ENCODE results near the gene CNTNAP2. TPM values are rescaled to one million over a fixed set of nuclear protein-coding genes. Genes with fewer than 3 reads are reported as not detected.

CNTNAP2 gene
- total and polyA plus RNA-seq, 4 donors, result 0.14 to 2.3 (median 1.1) TPM

GRCh38 chr7:147300293-147300692, 1183.7 kb downstream of the CNTNAP2 start:
- Histone ChIP-seq H3K9ac (ENCODE audit: low read depth in 1 of 2, low read length in 2 of 2) (no peak overlapping the region), H3K4me1 (ENCODE audit: control insufficient read depth in 4 of 4, insufficient read depth in 4 of 4, low read length in 3 of 4) (no peaks in the 10 kb centered on the region), H3K9me3 (ENCODE audit: control insufficient read depth in 4 of 4, low read length in 3 of 4) (no peaks in the 10 kb centered on the region), H3K27me3 (ENCODE audit: control insufficient read depth in 4 of 4, insufficient read depth in 4 of 4, low read length in 3 of 4) (no peaks in the 10 kb centered on the region), H3K4me3 (ENCODE audit: low read depth in 1 of 3, low read length in 3 of 3) (no peak overlapping the region), H3K27ac (ENCODE audit: low read depth in 1 of 2, low read length in 2 of 2) (no peak overlapping the region), H3K36me3 (ENCODE audit: control insufficient read depth in 4 of 4, insufficient read depth in 3 of 4, low read depth in 1 of 4, low read length in 3 of 4) (no peaks in the 10 kb centered on the region)
- 70% methylated on average over 1 of the region's 1 CpG for WGBS
- TF ChIP-seq FOXA2 (IDR thresholded peaks at IDR 0.05), result no peak
- TF ChIP-seq, protein P1, sequence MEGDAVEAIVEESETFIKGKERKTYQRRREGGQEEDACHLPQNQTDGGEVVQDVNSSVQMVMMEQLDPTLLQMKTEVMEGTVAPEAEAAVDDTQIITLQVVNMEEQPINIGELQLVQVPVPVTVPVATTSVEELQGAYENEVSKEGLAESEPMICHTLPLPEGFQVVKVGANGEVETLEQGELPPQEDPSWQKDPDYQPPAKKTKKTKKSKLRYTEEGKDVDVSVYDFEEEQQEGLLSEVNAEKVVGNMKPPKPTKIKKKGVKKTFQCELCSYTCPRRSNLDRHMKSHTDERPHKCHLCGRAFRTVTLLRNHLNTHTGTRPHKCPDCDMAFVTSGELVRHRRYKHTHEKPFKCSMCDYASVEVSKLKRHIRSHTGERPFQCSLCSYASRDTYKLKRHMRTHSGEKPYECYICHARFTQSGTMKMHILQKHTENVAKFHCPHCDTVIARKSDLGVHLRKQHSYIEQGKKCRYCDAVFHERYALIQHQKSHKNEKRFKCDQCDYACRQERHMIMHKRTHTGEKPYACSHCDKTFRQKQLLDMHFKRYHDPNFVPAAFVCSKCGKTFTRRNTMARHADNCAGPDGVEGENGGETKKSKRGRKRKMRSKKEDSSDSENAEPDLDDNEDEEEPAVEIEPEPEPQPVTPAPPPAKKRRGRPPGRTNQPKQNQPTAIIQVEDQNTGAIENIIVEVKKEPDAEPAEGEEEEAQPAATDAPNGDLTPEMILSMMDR (IDR thresholded peaks at IDR 0.05; ENCODE audit: low read depth, low read length, missing input control), result no peak
- no peak for TF ChIP-seq HNF4A (conservative IDR thresholded peaks at IDR 0.05)
- TF ChIP-seq FOXA1 (IDR thresholded peaks at IDR 0.05), result no peak
- TF ChIP-seq TAF1 (conservative IDR thresholded peaks at IDR 0.05), result no peak
- TF ChIP-seq, protein P2, sequence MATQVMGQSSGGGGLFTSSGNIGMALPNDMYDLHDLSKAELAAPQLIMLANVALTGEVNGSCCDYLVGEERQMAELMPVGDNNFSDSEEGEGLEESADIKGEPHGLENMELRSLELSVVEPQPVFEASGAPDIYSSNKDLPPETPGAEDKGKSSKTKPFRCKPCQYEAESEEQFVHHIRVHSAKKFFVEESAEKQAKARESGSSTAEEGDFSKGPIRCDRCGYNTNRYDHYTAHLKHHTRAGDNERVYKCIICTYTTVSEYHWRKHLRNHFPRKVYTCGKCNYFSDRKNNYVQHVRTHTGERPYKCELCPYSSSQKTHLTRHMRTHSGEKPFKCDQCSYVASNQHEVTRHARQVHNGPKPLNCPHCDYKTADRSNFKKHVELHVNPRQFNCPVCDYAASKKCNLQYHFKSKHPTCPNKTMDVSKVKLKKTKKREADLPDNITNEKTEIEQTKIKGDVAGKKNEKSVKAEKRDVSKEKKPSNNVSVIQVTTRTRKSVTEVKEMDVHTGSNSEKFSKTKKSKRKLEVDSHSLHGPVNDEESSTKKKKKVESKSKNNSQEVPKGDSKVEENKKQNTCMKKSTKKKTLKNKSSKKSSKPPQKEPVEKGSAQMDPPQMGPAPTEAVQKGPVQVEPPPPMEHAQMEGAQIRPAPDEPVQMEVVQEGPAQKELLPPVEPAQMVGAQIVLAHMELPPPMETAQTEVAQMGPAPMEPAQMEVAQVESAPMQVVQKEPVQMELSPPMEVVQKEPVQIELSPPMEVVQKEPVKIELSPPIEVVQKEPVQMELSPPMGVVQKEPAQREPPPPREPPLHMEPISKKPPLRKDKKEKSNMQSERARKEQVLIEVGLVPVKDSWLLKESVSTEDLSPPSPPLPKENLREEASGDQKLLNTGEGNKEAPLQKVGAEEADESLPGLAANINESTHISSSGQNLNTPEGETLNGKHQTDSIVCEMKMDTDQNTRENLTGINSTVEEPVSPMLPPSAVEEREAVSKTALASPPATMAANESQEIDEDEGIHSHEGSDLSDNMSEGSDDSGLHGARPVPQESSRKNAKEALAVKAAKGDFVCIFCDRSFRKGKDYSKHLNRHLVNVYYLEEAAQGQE (IDR thresholded peaks at IDR 0.05), result no peak
- no peak for DNase-seq (ENCODE audit: low spot score)

- Histone ChIP-seq H3K4me3 (ENCODE audit: low read depth in 1 of 3, low read length in 3 of 3) (no peak overlapping the region), H3K36me3 (ENCODE audit: control insufficient read depth in 4 of 4, insufficient read depth in 3 of 4, low read depth in 1 of 4, low read length in 3 of 4) (no peaks in the 10 kb centered on the region), H3K9me3 (ENCODE audit: control insufficient read depth in 4 of 4, low read length in 3 of 4) (no peaks in the 10 kb centered on the region), H3K27me3 (ENCODE audit: control insufficient read depth in 4 of 4, insufficient read depth in 4 of 4, low read length in 3 of 4) (no peaks in the 10 kb centered on the region), H3K27ac (ENCODE audit: low read depth in 1 of 2, low read length in 2 of 2) (no peak overlapping the region), H3K4me1 (ENCODE audit: control insufficient read depth in 4 of 4, insufficient read depth in 4 of 4, low read length in 3 of 4) (no peaks in the 10 kb centered on the region), H3K9ac (ENCODE audit: low read depth in 1 of 2, low read length in 2 of 2) (no peak overlapping the region)
- DNase-seq (ENCODE audit: low spot score), result no peak
- 73% methylated on average over 2 of the region's 2 CpGs for WGBS
- no peak for TF ChIP-seq HNF4A (conservative IDR thresholded peaks at IDR 0.05)
- TF ChIP-seq HNF4G (IDR thresholded peaks at IDR 0.05), result no peak
- no peak for TF ChIP-seq NR2F2 (IDR thresholded peaks at IDR 0.05)
- TF ChIP-seq, protein P2 (IDR thresholded peaks at IDR 0.05), result no peak
- no peak for TF ChIP-seq YY1 (IDR thresholded peaks at IDR 0.05)
- TF ChIP-seq ATF3 (IDR thresholded peaks at IDR 0.05), result no peak
- TF ChIP-seq RAD21 (IDR thresholded peaks at IDR 0.05), result no peak
- no peak for TF ChIP-seq EGR1 (IDR thresholded peaks at IDR 0.05; ENCODE audit: low read depth in 2 of 2)
- TF ChIP-seq ZBTB33 (IDR thresholded peaks at IDR 0.05), result no peak
- TF ChIP-seq RXRA (IDR thresholded peaks at IDR 0.05), result no peak
- TF ChIP-seq, protein P1 (IDR thresholded peaks at IDR 0.05; ENCODE audit: low read depth, low read length, missing input control), result no peak
- no peak for TF ChIP-seq FOXA1 (IDR thresholded peaks at IDR 0.05)
- no peak for TF ChIP-seq GABPA (IDR thresholded peaks at IDR 0.05 in 1 of 2, conservative IDR thresholded peaks at IDR 0.05 in 1 of 2)
- TF ChIP-seq SP1 (IDR thresholded peaks at IDR 0.05), result no peak
Observed at GRCh38 chr7:147304376-147304775, 1187.8 kb downstream of the CNTNAP2 start.
